ENCODE measurements around the gene TM4SF5.

DNA sequence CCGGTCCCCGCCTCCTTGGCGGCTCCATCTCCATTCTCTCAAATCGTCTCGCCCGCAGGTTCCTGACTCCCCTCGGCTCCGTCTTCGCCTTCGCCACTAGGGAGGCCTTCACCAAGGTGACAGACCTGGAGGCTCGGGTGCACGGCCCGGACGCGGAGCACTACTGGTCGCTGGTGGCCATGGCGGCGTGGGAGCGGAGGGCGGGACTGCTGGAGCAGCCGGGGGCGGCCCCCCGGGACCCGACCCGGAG lies 17.9 kb downstream of the TM4SF5 start:
- TF ChIP-seq CTCF (IDR thresholded peaks at IDR 0.05) (no peak), POLR2A (IDR thresholded peaks at IDR 0.05) (no peak)
